Parathyroid adenoma (tissue), 2 donors: ENCODE data around the gene SASH3.

ENCODE experiments used
- H2AFZ ChIP-seq: fragments of 300-600 bp; sonication (generic); one replicate; pipeline ENCODE4 v1.7.0; 2017; ENCODE audit warnings: antibody characterized with exemption, mild to moderate bottlenecking
- H3K27ac ChIP-seq: fragments of 300-600 bp; sonication (generic); one replicate; pipeline ENCODE4 v1.7.0; 2017
- H3K27me3 ChIP-seq: fragments of 300-600 bp; sonication (generic); one replicate; pipeline ENCODE4 v1.7.0; 2017; ENCODE audit warnings: low read length; ENCODE audit not compliant: control insufficient read depth, insufficient read depth
- H3K36me3 ChIP-seq: fragments of 300-600 bp; sonication (generic); one replicate; pipeline ENCODE4 v1.7.0; 2017; ENCODE audit warnings: low read length; ENCODE audit not compliant: control insufficient read depth, insufficient read depth
- H3K4me1 ChIP-seq: fragments of 300-600 bp; sonication (generic); one replicate; pipeline ENCODE4 v1.7.0; 2017; ENCODE audit warnings: control low read depth
- H3K4me2 ChIP-seq: fragments of 300-600 bp; sonication (generic); one replicate; pipeline ENCODE4 v1.7.0; 2017; ENCODE audit warnings: low read length
- H3K4me3 ChIP-seq: fragments of 300-600 bp; sonication (generic); one replicate; pipeline ENCODE4 v1.7.0; 2017; ENCODE audit warnings: low read depth, low read length
- H3K79me2 ChIP-seq: fragments of 300-600 bp; sonication (generic); one replicate; pipeline ENCODE4 v1.7.0; 2017; ENCODE audit warnings: control low read depth
- H3K9ac ChIP-seq: fragments of 300-600 bp; sonication (generic); one replicate; pipeline ENCODE4 v1.7.0; 2017; ENCODE audit warnings: mild to moderate bottlenecking
- H3K9me3 ChIP-seq: fragments of 300-600 bp; sonication (generic); one replicate; pipeline ENCODE4 v1.7.0; 2017; ENCODE audit warnings: low read length; ENCODE audit not compliant: control insufficient read depth
- TF ChIP-seq, protein P1 (sequence below): fragments of 300-600 bp; sonication (generic); IDR thresholded peaks from one replicate; pipeline ENCODE4 v1.7.0; 2017; ENCODE audit warnings: antibody characterized with exemption, mild to moderate bottlenecking
- donor health status: primary hyperparathyroidism.

The SASH3 gene

DNA sequence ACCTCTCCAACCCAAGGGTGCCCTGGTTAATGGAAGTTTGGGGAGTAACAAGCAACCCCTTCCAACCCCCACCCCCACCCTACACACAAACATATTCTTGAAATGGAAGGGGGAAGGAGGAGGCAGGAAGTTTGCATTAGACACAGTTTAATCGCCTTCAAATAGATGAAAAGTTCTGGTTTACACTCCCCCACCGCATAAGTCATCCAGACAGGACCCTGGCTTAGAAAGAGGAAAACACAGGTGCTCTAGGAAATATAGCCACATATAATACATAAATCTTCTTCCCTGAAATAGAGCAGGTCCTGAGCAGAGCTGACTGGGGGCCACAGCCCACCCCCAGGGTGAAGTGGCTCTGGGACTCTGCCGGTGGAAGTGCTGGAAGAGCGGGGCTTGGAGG lies 25.1 kb downstream of the SASH3 start:
- no peaks in the 10 kb centered on the region for H3K27me3 ChIP-seq
- no peaks in the 10 kb centered on the region for H3K36me3 ChIP-seq
- H3K27ac ChIP-seq = no peak overlapping the region
- H3K79me2 ChIP-seq = no peaks in the 10 kb centered on the region
- H3K9me3 ChIP-seq = no peaks in the 10 kb centered on the region
- H3K4me1 ChIP-seq = no peaks in the 10 kb centered on the region
- H3K4me3 ChIP-seq = no peak overlapping the region
- no peak overlapping the region for H2AFZ ChIP-seq
- H3K9ac ChIP-seq = no peak overlapping the region
- no peak overlapping the region for H3K4me2 ChIP-seq
- TF ChIP-seq, protein P1, sequence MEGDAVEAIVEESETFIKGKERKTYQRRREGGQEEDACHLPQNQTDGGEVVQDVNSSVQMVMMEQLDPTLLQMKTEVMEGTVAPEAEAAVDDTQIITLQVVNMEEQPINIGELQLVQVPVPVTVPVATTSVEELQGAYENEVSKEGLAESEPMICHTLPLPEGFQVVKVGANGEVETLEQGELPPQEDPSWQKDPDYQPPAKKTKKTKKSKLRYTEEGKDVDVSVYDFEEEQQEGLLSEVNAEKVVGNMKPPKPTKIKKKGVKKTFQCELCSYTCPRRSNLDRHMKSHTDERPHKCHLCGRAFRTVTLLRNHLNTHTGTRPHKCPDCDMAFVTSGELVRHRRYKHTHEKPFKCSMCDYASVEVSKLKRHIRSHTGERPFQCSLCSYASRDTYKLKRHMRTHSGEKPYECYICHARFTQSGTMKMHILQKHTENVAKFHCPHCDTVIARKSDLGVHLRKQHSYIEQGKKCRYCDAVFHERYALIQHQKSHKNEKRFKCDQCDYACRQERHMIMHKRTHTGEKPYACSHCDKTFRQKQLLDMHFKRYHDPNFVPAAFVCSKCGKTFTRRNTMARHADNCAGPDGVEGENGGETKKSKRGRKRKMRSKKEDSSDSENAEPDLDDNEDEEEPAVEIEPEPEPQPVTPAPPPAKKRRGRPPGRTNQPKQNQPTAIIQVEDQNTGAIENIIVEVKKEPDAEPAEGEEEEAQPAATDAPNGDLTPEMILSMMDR = no peak

- Histone ChIP-seq H3K79me2 (no peaks in the 10 kb centered on the region), H3K4me1 (no peaks in the 10 kb centered on the region), H3K27me3 (no peaks in the 10 kb centered on the region), H3K4me3 (no peak overlapping the region), H2AFZ (no peak overlapping the region), H3K9ac (no peak overlapping the region), H3K36me3 (no peaks in the 10 kb centered on the region), H3K9me3 (no peaks in the 10 kb centered on the region), H3K27ac (no peak overlapping the region), H3K4me2 (no peak overlapping the region)
- TF ChIP-seq, protein P1 = no peak
Observed at GRCh38 chrX:129808158-129808828, 28.5 kb downstream of the SASH3 start.

- Histone ChIP-seq H3K79me2 (no peaks in the 10 kb centered on the region), H3K36me3 (no peaks in the 10 kb centered on the region), H3K4me3 (no peak overlapping the region), H3K9ac (no peak overlapping the region), H3K9me3 (no peaks in the 10 kb centered on the region), H3K4me1 (no peaks in the 10 kb centered on the region), H3K27me3 (no peaks in the 10 kb centered on the region), H3K27ac (no peak overlapping the region), H2AFZ (no peak overlapping the region), H3K4me2 (no peak overlapping the region)
- TF ChIP-seq, protein P1 = no peak
Observed at GRCh38 chrX:129808829-129809796, 29.4 kb downstream of the SASH3 start.

DNA sequence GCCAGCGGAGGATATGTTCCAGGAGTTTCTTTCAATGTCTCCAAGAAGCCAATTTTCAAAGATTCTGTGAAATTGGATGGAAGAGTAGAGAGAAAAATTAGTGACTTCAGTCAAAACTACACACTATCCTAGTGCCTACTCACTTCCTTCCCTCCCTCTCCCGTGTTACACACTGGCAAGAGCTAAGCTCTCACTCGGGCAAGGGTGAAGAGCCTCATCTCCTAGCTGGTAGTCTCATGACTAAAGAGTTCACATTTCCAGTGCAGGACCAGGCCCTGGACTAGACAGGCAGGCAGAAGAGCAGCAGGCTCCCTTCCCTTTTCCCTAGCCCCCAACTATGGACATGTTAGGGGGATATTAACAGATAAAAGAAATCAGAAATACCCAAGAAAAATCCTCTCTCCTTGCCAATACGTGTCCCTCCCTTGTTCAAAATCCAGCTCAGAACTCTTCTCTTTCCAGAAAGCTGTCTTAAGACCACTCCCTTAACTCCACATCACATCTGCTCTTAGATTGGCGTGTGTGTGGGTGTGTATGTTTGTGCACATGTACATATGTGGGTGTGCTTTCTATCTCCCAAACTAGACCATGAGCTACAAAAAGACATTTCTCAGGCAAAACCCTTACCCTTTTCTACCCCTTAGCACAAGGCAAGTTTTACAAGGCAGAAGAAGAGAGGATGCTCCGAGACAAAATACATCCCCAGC lies 34.1 kb downstream of the SASH3 start:
- no peak overlapping the region for H3K9ac ChIP-seq
- no peaks in the 10 kb centered on the region for H3K36me3 ChIP-seq
- no peaks in the 10 kb centered on the region for H3K9me3 ChIP-seq
- no peaks in the 10 kb centered on the region for H3K27me3 ChIP-seq
- no peaks in the 10 kb centered on the region for H3K79me2 ChIP-seq
- H3K4me3 ChIP-seq = no peak overlapping the region
- no peak overlapping the region for H3K27ac ChIP-seq
- no peaks in the 10 kb centered on the region for H3K4me1 ChIP-seq
- H3K4me2 ChIP-seq = no peak overlapping the region
- TF ChIP-seq, protein P1 = no peak
- no peak overlapping the region for H2AFZ ChIP-seq
